AG04449 (cell line): ENCODE data around the gene GAST.

Experiments used
- CTCF ChIA-PET: fragments of 350-600 bp; formaldehyde crosslinking; extraction: SDS; loops from one replicate; lab custom pipeline; 2021; ENCODE audit warnings: antibody characterized with exemption; lab: Yijun Ruan, JAX
- POLR2A ChIA-PET: fragments of 400-600, 350-600 bp; formaldehyde crosslinking; extraction: SDS; loops from one replicate; lab custom pipeline; 2020; ENCODE audit warnings: antibody characterized with exemption, inconsistent platforms; lab: Yijun Ruan, JAX
- DNase-seq: peaks from one replicate; pipeline ENCODE4 v3.0.0-alpha.2; 2010; ENCODE audit warnings: low read depth, low spot score
- H3K4me3 ChIP-seq: 2 replicates; pipeline ENCODE4 v1.5.1; 2011; ENCODE audit warnings: low read depth, mild to moderate bottlenecking, control low read depth, low read length
- CTCF ChIP-seq: IDR thresholded peaks from one replicate; pipeline ENCODE4 v1.5.1; 2011; ENCODE audit warnings: mild to moderate bottlenecking, moderate library complexity, low read length, control low read depth, inconsistent platforms; ENCODE audit not compliant: insufficient read depth; ENCODE audit errors: missing control alignments

The GAST gene

GRCh38 chr17:41733348-41734138 lies 21.4 kb downstream of the GAST start:
- DNase-seq, result no peak

GRCh38 chr17:41734139-41734948 lies 22.2 kb downstream of the GAST start, which contains the start of gene HAP1:
HAP1 (minus strand) TSS chr17:41734643; CDS start chr17:41734634, 9 bp downstream.
- H3K4me3 ChIP-seq, result peak within 1 kb of the TSS; percentile 41
- DNase-seq, result no peak
- TF ChIP-seq CTCF, result no peak
- POLR2A ChIA-PET, result interaction anchor here (0.9 kb wide), 1 partner anchor 52 kb away, joined by 3 read pairs; the partner anchor contains the start of gene JUP
- CTCF ChIA-PET, result interaction anchor here (1.3 to 4.9 kb wide), 5 partner anchors 9 to 225 kb away, joined by 3 to 189 read pairs (median 6); no protein-coding TSS in a partner anchor

More at GRCh38 chr17:41733348-41734138, 21.4 kb downstream of the GAST start:
- no peak for TF ChIP-seq CTCF
- ChIA-PET POLR2A (interaction anchor here (0.9 kb wide), 1 partner anchor 53 kb away, joined by 3 read pairs; the partner anchor contains the start of gene JUP), CTCF (interaction anchor here (0.9 to 4.9 kb wide), 6 partner anchors 8 to 226 kb away, joined by 3 to 189 read pairs (median 6); no protein-coding TSS in a partner anchor)
- H3K4me3 ChIP-seq, result no peak overlapping the region

- no peak for DNase-seq
- H3K4me3 ChIP-seq, result peak overlapping the region; percentile 41
- POLR2A ChIA-PET, result no interaction called here
- CTCF ChIA-PET, result interaction anchor here (0.8 to 4.9 kb wide), 8 partner anchors 9 to 228 kb away, joined by 3 to 189 read pairs (median 4); no protein-coding TSS in a partner anchor
- no peak for TF ChIP-seq CTCF
Observed at GRCh38 chr17:41734949-41735313, 22.8 kb downstream of the GAST start.

- ChIA-PET CTCF (interaction anchor here (0.8 to 4.9 kb wide), 6 partner anchors 11 to 227 kb away, joined by 3 to 189 read pairs (median 4); no protein-coding TSS in a partner anchor), POLR2A (no interaction called here)
- H3K4me3 ChIP-seq, result no peak overlapping the region
- no peak for TF ChIP-seq CTCF
- DNase-seq, result no peak
Observed at GRCh38 chr17:41735744-41736143, 23.6 kb downstream of the GAST start.

- no peak overlapping the region for H3K4me3 ChIP-seq
- no peak for DNase-seq
- TF ChIP-seq CTCF, result no peak
- CTCF ChIA-PET, result interaction anchor here (0.5 to 4.9 kb wide), 43 partner anchors 9 to 226 kb away, joined by 3 to 189 read pairs (median 5); partner anchors contain the start of genes FKBP10, GAST, JUP and KLHL11
- POLR2A ChIA-PET, result interaction anchor here (1.0 to 1.2 kb wide), 2 partner anchors 50 to 65 kb away, joined by 4 to 5 read pairs; partner anchors contain the start of gene JUP
Observed at GRCh38 chr17:41736983-41737679, 25.0 kb downstream of the GAST start.
